Measurements from ENCODE around the gene GAS7. TPM values are rescaled to one million over a fixed set of nuclear protein-coding genes. Genes with fewer than 3 reads are reported as not detected.

GAS7 gene
- total and polyA plus RNA-seq, 2 of the 13 experiments (the other 11 are each of a cell fraction or from before 2014, with no cell fraction given): 1.0 to 5.2 TPM

DNA sequence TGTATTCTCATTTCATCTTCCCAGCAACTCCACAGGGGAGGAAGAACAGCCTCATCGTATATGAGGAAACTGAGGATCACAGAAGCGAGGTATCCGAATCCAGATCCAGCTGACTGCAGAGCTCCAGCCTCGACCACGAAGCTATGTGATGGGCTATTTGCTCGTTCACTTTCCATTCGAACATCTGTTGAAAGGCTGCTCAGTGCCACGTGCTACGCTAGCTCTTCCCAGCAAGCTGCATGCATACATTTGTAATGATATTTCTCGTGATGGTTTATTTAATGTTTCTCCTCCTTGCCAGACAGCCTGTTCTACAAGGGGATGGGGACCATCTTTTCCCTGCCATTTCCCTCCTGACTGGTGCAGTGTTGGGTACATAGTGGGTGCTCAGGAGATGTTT, 244.9 kb downstream of the GAS7 start:
- DNase-seq (ENCODE audit: low spot score) (no peak), ATAC-seq (no peak), FAIRE-seq (no peak)
- no peaks in the 10 kb centered on the region for H3K9me3 ChIP-seq (ENCODE audit: low read length)
- in situ Hi-C loops (cut with HindIII; ENCODE audit: extremely low pct_ligation_motif_present, low pct_unique_long_range_greater_than_20kb) (no loop called here), intact Hi-C loops (cut with micrococcal nuclease; ENCODE audit: unreplicated experiment) (no loop called here)
- no peak overlapping the region for H3K27ac ChIP-seq (ENCODE audit: extremely low read length, insufficient read depth, low read length)
- H2AFZ ChIP-seq (ENCODE audit: low read length): no peak overlapping the region
- H3K9ac ChIP-seq (ENCODE audit: insufficient read depth, low read depth, low read length): no peak overlapping the region
- no peak overlapping the region for H3K4me3 ChIP-seq (replicated peaks in 1 of 3; ENCODE audit: insufficient read depth in 1 of 3, low read depth in 2 of 3, low read length in 3 of 3)
- ChIA-PET POLR2A (no interaction called here), CTCF (ENCODE audit: low intra/inter-chr PET ratio, low total read pairs) (no interaction called here)
- H3K4me1 ChIP-seq (ENCODE audit: insufficient read depth, low read length): no peaks in the 10 kb centered on the region
- H3K79me2 ChIP-seq (ENCODE audit: insufficient read depth, low read length): no peaks in the 10 kb centered on the region
- BruUV-seq (replicated peaks): no TSS peak
- H3K4me2 ChIP-seq (ENCODE audit: low read depth, low read length): no peak overlapping the region
- H3K36me3 ChIP-seq (replicated peaks in 1 of 2; ENCODE audit: control insufficient read depth in 1 of 2, insufficient read depth in 2 of 2, low read length in 2 of 2): no peaks in the 10 kb centered on the region
- peaks cover 4 to 33% of the 10 kb centered on the region in 2 experiments; a peak in 3 of 5 replicates for H3K27me3 ChIP-seq (ENCODE audit: control insufficient read depth in 1 of 2, insufficient read depth in 2 of 2, low read length in 2 of 2)
- no peak for TF ChIP-seq MED1 (CRISPR knock-in tag; IDR thresholded peaks at IDR 0.05)
- TF ChIP-seq NFE2L1 (CRISPR knock-in tag; IDR thresholded peaks at IDR 0.05; ENCODE audit: borderline replicate concordance): no peak
- TF ChIP-seq ZNF629 (CRISPR knock-in tag; conservative IDR thresholded peaks at IDR 0.05): no peak
- no peaks in the 10 kb centered on the region for H4K20me1 ChIP-seq (ENCODE audit: insufficient read depth, low read length)
- WGBS (ENCODE audit: low lambda C conversion rate): 8% methylated on average over 10 of the region's 10 CpGs

DNA sequence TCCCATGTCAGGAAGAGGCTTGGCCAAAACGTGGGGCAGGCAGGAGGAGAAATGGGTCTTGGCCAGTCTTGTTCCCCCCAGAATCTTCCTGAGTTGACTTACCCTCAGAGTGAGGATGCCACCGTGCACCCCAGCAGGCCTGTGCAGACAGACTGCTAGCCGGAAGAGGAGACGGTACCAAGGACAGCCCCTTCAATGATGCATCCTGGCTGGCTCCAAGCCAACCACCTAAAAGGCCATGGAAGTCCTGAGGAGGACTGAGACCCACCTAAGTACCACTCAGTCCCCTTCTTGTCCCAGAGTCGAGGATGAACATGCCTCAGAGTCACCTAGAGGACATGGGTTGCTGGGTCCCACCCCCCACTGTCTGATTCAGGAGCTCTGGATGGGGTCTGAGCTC, 246.6 kb downstream of the GAS7 start:
- Histone ChIP-seq H3K36me3 (replicated peaks in 1 of 2; ENCODE audit: control insufficient read depth in 1 of 2, insufficient read depth in 2 of 2, low read length in 2 of 2) (no peaks in the 10 kb centered on the region), H3K4me3 (replicated peaks in 1 of 3; ENCODE audit: insufficient read depth in 1 of 3, low read depth in 2 of 3, low read length in 3 of 3) (no peak overlapping the region), H3K79me2 (ENCODE audit: insufficient read depth, low read length) (no peaks in the 10 kb centered on the region), H4K20me1 (ENCODE audit: insufficient read depth, low read length) (no peaks in the 10 kb centered on the region), H3K27ac (ENCODE audit: extremely low read length, insufficient read depth, low read length) (no peak overlapping the region), H2AFZ (ENCODE audit: low read length) (no peak overlapping the region), H3K27me3 (ENCODE audit: control insufficient read depth in 1 of 2, insufficient read depth in 2 of 2, low read length in 2 of 2) (peaks cover 4 to 27% of the 10 kb centered on the region in 2 experiments; a peak in 2 of 5 replicates), H3K4me2 (ENCODE audit: low read depth, low read length) (no peak overlapping the region), H3K4me1 (ENCODE audit: insufficient read depth, low read length) (no peaks in the 10 kb centered on the region), H3K9me3 (ENCODE audit: low read length) (no peaks in the 10 kb centered on the region), H3K9ac (ENCODE audit: insufficient read depth, low read depth, low read length) (no peak overlapping the region)
- POLR2A ChIA-PET: no interaction called here
- in situ Hi-C loops (cut with HindIII; ENCODE audit: extremely low pct_ligation_motif_present, low pct_unique_long_range_greater_than_20kb) (no loop called here), intact Hi-C loops (cut with micrococcal nuclease; ENCODE audit: unreplicated experiment) (no loop called here)
- 12% methylated on average over 2 of the region's 5 CpGs for WGBS (ENCODE audit: low lambda C conversion rate)
- BruUV-seq (replicated peaks): no TSS peak
- CTCF ChIA-PET (ENCODE audit: low intra/inter-chr PET ratio, low total read pairs): no interaction called here
- ATAC-seq (no peak), FAIRE-seq (no peak), DNase-seq (ENCODE audit: low spot score) (no peak)
- TF ChIP-seq FOXK2 (IDR thresholded peaks at IDR 0.05) (no peak), MIER2 (CRISPR knock-in tag; IDR thresholded peaks at IDR 0.05) (no peak), FOXA3 (CRISPR knock-in tag; IDR thresholded peaks at IDR 0.05) (no peak), ZNF780A (CRISPR knock-in tag; IDR thresholded peaks at IDR 0.05) (no peak), ZNF550 (CRISPR knock-in tag; IDR thresholded peaks at IDR 0.05; ENCODE audit: borderline replicate concordance) (no peak), ZNF20 (CRISPR knock-in tag; IDR thresholded peaks at IDR 0.05) (no peak), ZNF264 (CRISPR knock-in tag; IDR thresholded peaks at IDR 0.05) (no peak), ZNF644 (CRISPR knock-in tag; IDR thresholded peaks at IDR 0.05; ENCODE audit: low read depth) (no peak)
- TF ChIP-seq, protein P1, sequence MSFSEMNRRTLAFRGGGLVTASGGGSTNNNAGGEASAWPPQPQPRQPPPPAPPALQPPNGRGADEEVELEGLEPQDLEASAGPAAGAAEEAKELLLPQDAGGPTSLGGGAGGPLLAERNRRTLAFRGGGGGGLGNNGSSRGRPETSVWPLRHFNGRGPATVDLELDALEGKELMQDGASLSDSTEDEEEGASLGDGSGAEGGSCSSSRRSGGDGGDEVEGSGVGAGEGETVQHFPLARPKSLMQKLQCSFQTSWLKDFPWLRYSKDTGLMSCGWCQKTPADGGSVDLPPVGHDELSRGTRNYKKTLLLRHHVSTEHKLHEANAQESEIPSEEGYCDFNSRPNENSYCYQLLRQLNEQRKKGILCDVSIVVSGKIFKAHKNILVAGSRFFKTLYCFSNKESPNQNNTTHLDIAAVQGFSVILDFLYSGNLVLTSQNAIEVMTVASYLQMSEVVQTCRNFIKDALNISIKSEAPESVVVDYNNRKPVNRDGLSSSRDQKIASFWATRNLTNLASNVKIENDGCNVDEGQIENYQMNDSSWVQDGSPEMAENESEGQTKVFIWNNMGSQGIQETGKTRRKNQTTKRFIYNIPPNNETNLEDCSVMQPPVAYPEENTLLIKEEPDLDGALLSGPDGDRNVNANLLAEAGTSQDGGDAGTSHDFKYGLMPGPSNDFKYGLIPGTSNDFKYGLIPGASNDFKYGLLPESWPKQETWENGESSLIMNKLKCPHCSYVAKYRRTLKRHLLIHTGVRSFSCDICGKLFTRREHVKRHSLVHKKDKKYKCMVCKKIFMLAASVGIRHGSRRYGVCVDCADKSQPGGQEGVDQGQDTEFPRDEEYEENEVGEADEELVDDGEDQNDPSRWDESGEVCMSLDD (CRISPR knock-in tag; IDR thresholded peaks at IDR 0.05; ENCODE audit: borderline replicate concordance): no peak
- TF ChIP-seq, protein P2, sequence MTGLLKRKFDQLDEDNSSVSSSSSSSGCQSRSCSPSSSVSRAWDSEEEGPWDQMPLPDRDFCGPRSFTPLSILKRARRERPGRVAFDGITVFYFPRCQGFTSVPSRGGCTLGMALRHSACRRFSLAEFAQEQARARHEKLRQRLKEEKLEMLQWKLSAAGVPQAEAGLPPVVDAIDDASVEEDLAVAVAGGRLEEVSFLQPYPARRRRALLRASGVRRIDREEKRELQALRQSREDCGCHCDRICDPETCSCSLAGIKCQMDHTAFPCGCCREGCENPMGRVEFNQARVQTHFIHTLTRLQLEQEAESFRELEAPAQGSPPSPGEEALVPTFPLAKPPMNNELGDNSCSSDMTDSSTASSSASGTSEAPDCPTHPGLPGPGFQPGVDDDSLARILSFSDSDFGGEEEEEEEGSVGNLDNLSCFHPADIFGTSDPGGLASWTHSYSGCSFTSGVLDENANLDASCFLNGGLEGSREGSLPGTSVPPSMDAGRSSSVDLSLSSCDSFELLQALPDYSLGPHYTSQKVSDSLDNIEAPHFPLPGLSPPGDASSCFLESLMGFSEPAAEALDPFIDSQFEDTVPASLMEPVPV (CRISPR knock-in tag; IDR thresholded peaks at IDR 0.05): no peak
- TF ChIP-seq, protein P3, sequence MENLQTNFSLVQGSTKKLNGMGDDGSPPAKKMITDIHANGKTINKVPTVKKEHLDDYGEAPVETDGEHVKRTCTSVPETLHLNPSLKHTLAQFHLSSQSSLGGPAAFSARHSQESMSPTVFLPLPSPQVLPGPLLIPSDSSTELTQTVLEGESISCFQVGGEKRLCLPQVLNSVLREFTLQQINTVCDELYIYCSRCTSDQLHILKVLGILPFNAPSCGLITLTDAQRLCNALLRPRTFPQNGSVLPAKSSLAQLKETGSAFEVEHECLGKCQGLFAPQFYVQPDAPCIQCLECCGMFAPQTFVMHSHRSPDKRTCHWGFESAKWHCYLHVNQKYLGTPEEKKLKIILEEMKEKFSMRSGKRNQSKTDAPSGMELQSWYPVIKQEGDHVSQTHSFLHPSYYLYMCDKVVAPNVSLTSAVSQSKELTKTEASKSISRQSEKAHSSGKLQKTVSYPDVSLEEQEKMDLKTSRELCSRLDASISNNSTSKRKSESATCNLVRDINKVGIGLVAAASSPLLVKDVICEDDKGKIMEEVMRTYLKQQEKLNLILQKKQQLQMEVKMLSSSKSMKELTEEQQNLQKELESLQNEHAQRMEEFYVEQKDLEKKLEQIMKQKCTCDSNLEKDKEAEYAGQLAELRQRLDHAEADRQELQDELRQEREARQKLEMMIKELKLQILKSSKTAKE (CRISPR knock-in tag; IDR thresholded peaks at IDR 0.05; ENCODE audit: borderline replicate concordance): no peak
